Measurements from ENCODE around the gene VARS2.

The VARS2 gene

DNA sequence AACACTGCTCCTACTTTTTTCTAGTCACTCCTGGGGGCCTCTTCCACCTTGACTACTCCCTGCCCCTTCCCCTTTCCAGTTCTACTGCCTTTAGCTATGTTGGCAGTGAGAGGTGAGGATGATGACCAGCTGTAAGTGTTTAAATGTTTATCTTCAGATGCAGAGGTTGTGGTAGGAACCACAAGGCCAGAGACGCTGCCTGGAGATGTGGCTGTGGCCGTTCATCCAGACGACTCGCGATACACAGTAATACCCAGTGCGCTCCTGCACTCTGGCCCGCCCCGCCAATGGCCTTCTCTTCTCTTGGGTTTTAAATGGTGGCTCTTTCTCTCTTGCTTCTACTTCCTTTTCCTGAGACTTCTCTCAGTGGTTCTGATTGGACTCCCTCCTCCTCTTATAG lies 4.6 kb downstream of the VARS2 start:
- Histone ChIP-seq H3K9me3 (ENCODE audit: control insufficient read depth, insufficient read depth, low read depth, low read length) (no peaks in the 10 kb centered on the region), H3K27ac (ENCODE audit: extremely low read depth, low read depth, low read length) (no peak overlapping the region), H3K4me1 (ENCODE audit: control insufficient read depth, insufficient read depth, low read length) (peaks cover 6% of the 10 kb centered on the region), H3K4me3 (ENCODE audit: low read depth, low read length) (no peak overlapping the region), H3K36me3 (ENCODE audit: control insufficient read depth in 2 of 2, insufficient read depth in 1 of 2, low read length in 2 of 2) (peaks cover 35 to 83% of the 10 kb centered on the region in 2 experiments)
- ChIA-PET POLR2A (interaction anchor here (1.8 kb wide), 1 partner anchor 9 kb away, joined by 5 read pairs; no protein-coding TSS in a partner anchor), CTCF (interaction anchor here (0.6 to 9.9 kb wide), 9 partner anchors 24 to 188 kb away, joined by 3 to 206 read pairs (median 4); no protein-coding TSS in a partner anchor)
- TF ChIP-seq SCRT1 (tag by site-specific recombination; IDR thresholded peaks at IDR 0.05; ENCODE audit: borderline replicate concordance) (no peak), ZNF843 (tag by site-specific recombination; IDR thresholded peaks at IDR 0.05) (no peak), ZNF610 (tag by site-specific recombination; IDR thresholded peaks at IDR 0.05; ENCODE audit: borderline replicate concordance) (no peak), ZBTB11 (tag by site-specific recombination; conservative IDR thresholded peaks at IDR 0.05; ENCODE audit: low read depth) (no peak), ZNF548 (tag by site-specific recombination; IDR thresholded peaks at IDR 0.05) (no peak), FEZF1 (tag by site-specific recombination; IDR thresholded peaks at IDR 0.05) (no peak), RBAK (tag by site-specific recombination; IDR thresholded peaks at IDR 0.05) (no peak), ZSCAN16 (tag by site-specific recombination; IDR thresholded peaks at IDR 0.05) (no peak), ZNF292 (tag by site-specific recombination; IDR thresholded peaks at IDR 0.05; ENCODE audit: borderline replicate concordance, low read depth) (no peak), ZNF146 (tag by site-specific recombination; IDR thresholded peaks at IDR 0.05) (no peak), ZNF433 (tag by site-specific recombination; IDR thresholded peaks at IDR 0.05; ENCODE audit: low read depth) (no peak)
- TF ChIP-seq, protein P1, sequence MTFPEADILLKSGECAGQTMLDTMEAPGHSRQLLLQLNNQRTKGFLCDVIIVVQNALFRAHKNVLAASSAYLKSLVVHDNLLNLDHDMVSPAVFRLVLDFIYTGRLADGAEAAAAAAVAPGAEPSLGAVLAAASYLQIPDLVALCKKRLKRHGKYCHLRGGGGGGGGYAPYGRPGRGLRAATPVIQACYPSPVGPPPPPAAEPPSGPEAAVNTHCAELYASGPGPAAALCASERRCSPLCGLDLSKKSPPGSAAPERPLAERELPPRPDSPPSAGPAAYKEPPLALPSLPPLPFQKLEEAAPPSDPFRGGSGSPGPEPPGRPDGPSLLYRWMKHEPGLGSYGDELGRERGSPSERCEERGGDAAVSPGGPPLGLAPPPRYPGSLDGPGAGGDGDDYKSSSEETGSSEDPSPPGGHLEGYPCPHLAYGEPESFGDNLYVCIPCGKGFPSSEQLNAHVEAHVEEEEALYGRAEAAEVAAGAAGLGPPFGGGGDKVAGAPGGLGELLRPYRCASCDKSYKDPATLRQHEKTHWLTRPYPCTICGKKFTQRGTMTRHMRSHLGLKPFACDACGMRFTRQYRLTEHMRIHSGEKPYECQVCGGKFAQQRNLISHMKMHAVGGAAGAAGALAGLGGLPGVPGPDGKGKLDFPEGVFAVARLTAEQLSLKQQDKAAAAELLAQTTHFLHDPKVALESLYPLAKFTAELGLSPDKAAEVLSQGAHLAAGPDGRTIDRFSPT (tag by site-specific recombination; IDR thresholded peaks at IDR 0.05): no peak
- TF ChIP-seq, protein P2, sequence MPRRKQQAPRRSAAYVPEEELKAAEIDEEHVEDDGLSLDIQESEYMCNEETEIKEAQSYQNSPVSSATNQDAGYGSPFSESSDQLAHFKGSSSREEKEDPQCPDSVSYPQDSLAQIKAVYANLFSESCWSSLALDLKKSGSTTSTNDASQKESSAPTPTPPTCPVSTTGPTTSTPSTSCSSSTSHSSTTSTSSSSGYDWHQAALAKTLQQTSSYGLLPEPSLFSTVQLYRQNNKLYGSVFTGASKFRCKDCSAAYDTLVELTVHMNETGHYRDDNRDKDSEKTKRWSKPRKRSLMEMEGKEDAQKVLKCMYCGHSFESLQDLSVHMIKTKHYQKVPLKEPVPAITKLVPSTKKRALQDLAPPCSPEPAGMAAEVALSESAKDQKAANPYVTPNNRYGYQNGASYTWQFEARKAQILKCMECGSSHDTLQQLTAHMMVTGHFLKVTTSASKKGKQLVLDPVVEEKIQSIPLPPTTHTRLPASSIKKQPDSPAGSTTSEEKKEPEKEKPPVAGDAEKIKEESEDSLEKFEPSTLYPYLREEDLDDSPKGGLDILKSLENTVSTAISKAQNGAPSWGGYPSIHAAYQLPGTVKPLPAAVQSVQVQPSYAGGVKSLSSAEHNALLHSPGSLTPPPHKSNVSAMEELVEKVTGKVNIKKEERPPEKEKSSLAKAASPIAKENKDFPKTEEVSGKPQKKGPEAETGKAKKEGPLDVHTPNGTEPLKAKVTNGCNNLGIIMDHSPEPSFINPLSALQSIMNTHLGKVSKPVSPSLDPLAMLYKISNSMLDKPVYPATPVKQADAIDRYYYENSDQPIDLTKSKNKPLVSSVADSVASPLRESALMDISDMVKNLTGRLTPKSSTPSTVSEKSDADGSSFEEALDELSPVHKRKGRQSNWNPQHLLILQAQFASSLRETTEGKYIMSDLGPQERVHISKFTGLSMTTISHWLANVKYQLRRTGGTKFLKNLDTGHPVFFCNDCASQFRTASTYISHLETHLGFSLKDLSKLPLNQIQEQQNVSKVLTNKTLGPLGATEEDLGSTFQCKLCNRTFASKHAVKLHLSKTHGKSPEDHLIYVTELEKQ (tag by site-specific recombination; IDR thresholded peaks at IDR 0.05; ENCODE audit: borderline replicate concordance): no peak
- TF ChIP-seq, protein P3, sequence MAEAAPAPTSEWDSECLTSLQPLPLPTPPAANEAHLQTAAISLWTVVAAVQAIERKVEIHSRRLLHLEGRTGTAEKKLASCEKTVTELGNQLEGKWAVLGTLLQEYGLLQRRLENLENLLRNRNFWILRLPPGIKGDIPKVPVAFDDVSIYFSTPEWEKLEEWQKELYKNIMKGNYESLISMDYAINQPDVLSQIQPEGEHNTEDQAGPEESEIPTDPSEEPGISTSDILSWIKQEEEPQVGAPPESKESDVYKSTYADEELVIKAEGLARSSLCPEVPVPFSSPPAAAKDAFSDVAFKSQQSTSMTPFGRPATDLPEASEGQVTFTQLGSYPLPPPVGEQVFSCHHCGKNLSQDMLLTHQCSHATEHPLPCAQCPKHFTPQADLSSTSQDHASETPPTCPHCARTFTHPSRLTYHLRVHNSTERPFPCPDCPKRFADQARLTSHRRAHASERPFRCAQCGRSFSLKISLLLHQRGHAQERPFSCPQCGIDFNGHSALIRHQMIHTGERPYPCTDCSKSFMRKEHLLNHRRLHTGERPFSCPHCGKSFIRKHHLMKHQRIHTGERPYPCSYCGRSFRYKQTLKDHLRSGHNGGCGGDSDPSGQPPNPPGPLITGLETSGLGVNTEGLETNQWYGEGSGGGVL (tag by site-specific recombination; IDR thresholded peaks at IDR 0.05): no peak
